Measurements from ENCODE around the gene LAMA3. TPM values are rescaled to one million over a fixed set of nuclear protein-coding genes. Genes with fewer than 3 reads are reported as not detected.

The LAMA3 gene
- total RNA-seq, 1 donor from 2014 or later: 1.7 TPM

GRCh38 chr18:23643815-23644490 is 45.3 kb upstream of the LAMA3 start:
- H3K36me3 Mint-ChIP-seq (ENCODE audit: low read depth, unreplicated experiment): peaks cover 4% of the 10 kb centered on the region
- peaks cover 6% of the 10 kb centered on the region for H3K27me3 Mint-ChIP-seq (ENCODE audit: unreplicated experiment)
- H3K4me3 Mint-ChIP-seq (ENCODE audit: unreplicated experiment): no peak overlapping the region
- no peak for TF ChIP-seq CTCF (IDR thresholded peaks at IDR 0.05; ENCODE audit: unreplicated experiment)
- peaks cover 3% of the 10 kb centered on the region for H3K9me3 Mint-ChIP-seq (ENCODE audit: unreplicated experiment)
- no peak overlapping the region for H3K27ac Mint-ChIP-seq (ENCODE audit: unreplicated experiment)
- H3K4me1 Mint-ChIP-seq (ENCODE audit: unreplicated experiment): peaks cover 12% of the 10 kb centered on the region
- no peak for DNase-seq (ENCODE audit: low spot score)

- TF ChIP-seq CTCF (IDR thresholded peaks at IDR 0.05; ENCODE audit: unreplicated experiment): no peak
- Mint-ChIP-seq H3K4me1 (ENCODE audit: unreplicated experiment) (peaks cover 19% of the 10 kb centered on the region), H3K4me3 (ENCODE audit: unreplicated experiment) (no peak overlapping the region), H3K36me3 (ENCODE audit: low read depth, unreplicated experiment) (peaks cover 4% of the 10 kb centered on the region), H3K27ac (ENCODE audit: unreplicated experiment) (no peak overlapping the region), H3K9me3 (ENCODE audit: unreplicated experiment) (peaks cover 3% of the 10 kb centered on the region), H3K27me3 (ENCODE audit: unreplicated experiment) (peaks cover 4% of the 10 kb centered on the region)
- no peak for DNase-seq (ENCODE audit: low spot score)
Observed at GRCh38 chr18:23645568-23646175, 43.6 kb upstream of the LAMA3 start.

GRCh38 chr18:23646282-23646681 is 43.0 kb upstream of the LAMA3 start:
- H3K9me3 Mint-ChIP-seq (ENCODE audit: unreplicated experiment): peaks cover 3% of the 10 kb centered on the region
- peaks cover 4% of the 10 kb centered on the region for H3K36me3 Mint-ChIP-seq (ENCODE audit: low read depth, unreplicated experiment)
- peaks cover 4% of the 10 kb centered on the region for H3K27me3 Mint-ChIP-seq (ENCODE audit: unreplicated experiment)
- H3K4me1 Mint-ChIP-seq (ENCODE audit: unreplicated experiment): peaks cover 19% of the 10 kb centered on the region
- no peak for TF ChIP-seq CTCF (IDR thresholded peaks at IDR 0.05; ENCODE audit: unreplicated experiment)
- no peak overlapping the region for H3K27ac Mint-ChIP-seq (ENCODE audit: unreplicated experiment)
- no peak overlapping the region for H3K4me3 Mint-ChIP-seq (ENCODE audit: unreplicated experiment)
- no peak for DNase-seq (ENCODE audit: low spot score)

GRCh38 chr18:23648456-23648855 is 40.8 kb upstream of the LAMA3 start:
- Mint-ChIP-seq H3K36me3 (ENCODE audit: low read depth, unreplicated experiment) (no peaks in the 10 kb centered on the region), H3K9me3 (ENCODE audit: unreplicated experiment) (no peaks in the 10 kb centered on the region), H3K4me1 (ENCODE audit: unreplicated experiment) (peaks cover 19% of the 10 kb centered on the region), H3K27ac (ENCODE audit: unreplicated experiment) (no peak overlapping the region), H3K27me3 (ENCODE audit: unreplicated experiment) (peaks cover 2% of the 10 kb centered on the region), H3K4me3 (ENCODE audit: unreplicated experiment) (no peak overlapping the region)
- no peak for TF ChIP-seq CTCF (IDR thresholded peaks at IDR 0.05; ENCODE audit: unreplicated experiment)
- no peak for DNase-seq (ENCODE audit: low spot score)

GRCh38 chr18:23648940-23649607 is 40.2 kb upstream of the LAMA3 start:
- no peak for TF ChIP-seq CTCF (IDR thresholded peaks at IDR 0.05; ENCODE audit: unreplicated experiment)
- DNase-seq (ENCODE audit: low spot score): no peak
- Mint-ChIP-seq H3K9me3 (ENCODE audit: unreplicated experiment) (no peaks in the 10 kb centered on the region), H3K36me3 (ENCODE audit: low read depth, unreplicated experiment) (no peaks in the 10 kb centered on the region), H3K4me3 (ENCODE audit: unreplicated experiment) (no peak overlapping the region), H3K27ac (ENCODE audit: unreplicated experiment) (no peak overlapping the region), H3K4me1 (ENCODE audit: unreplicated experiment) (peaks cover 19% of the 10 kb centered on the region), H3K27me3 (ENCODE audit: unreplicated experiment) (peaks cover 2% of the 10 kb centered on the region)
